ENCODE measurements around the gene ID2.

ID2 gene

GRCh38 chr2:8636721-8637636, 44.9 kb upstream of the ID2 start:
- no peak overlapping the region for H3K27ac ChIP-seq
- TF ChIP-seq, protein P1, sequence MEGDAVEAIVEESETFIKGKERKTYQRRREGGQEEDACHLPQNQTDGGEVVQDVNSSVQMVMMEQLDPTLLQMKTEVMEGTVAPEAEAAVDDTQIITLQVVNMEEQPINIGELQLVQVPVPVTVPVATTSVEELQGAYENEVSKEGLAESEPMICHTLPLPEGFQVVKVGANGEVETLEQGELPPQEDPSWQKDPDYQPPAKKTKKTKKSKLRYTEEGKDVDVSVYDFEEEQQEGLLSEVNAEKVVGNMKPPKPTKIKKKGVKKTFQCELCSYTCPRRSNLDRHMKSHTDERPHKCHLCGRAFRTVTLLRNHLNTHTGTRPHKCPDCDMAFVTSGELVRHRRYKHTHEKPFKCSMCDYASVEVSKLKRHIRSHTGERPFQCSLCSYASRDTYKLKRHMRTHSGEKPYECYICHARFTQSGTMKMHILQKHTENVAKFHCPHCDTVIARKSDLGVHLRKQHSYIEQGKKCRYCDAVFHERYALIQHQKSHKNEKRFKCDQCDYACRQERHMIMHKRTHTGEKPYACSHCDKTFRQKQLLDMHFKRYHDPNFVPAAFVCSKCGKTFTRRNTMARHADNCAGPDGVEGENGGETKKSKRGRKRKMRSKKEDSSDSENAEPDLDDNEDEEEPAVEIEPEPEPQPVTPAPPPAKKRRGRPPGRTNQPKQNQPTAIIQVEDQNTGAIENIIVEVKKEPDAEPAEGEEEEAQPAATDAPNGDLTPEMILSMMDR (conservative IDR thresholded peaks at IDR 0.05), result no peak

DNA sequence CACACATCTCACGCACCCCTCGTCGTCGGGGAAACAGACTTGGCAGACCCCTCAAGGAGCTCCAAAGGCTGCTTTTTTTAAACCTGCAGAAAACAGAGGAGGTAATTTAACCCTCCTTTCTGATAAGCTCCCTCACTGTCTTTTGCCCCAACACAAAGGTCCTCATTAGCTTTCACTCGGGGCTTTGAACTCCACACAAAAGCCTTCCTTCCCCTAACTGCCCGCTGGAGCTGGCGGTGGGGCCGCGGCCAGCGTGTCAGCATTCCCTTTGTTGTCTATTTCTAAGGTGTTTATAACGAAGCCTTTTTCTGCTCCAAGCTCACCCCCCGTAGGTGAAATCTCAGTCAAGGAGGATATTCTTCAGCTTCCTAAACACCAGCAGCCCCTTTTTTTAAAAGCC, 43.5 kb upstream of the ID2 start:
- TF ChIP-seq, protein P1 (conservative IDR thresholded peaks at IDR 0.05), result no peak
- no peak overlapping the region for H3K27ac ChIP-seq

DNA sequence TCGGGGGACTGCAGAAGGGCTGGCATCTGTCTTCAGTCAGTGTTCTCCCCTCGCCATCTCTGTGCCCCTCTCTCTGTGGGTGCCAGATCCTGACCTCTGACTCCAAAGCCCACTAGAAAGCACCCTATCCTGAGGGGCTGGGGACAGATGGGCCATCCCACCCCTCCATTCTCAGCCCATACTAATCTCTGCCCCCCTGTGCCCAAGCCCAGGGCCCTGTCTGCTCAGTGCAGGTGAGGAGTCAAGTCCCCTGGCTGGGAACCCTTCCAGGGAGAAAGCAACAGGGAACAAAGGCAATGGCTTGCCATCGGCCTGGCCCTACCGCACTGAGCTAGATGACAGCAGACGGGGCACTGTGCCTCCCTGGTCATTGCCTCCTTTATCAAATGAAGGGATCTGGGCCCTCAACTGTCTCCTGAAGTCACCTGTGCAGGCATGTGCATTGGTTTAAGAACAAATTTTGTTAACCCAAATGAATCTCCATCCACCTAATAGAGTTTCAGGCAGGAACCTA, 42.7 kb upstream of the ID2 start:
- no peak overlapping the region for H3K27ac ChIP-seq
- TF ChIP-seq, protein P1 (conservative IDR thresholded peaks at IDR 0.05), result no peak

GRCh38 chr2:8640498-8640897, 41.4 kb upstream of the ID2 start:
- no peak overlapping the region for H3K27ac ChIP-seq
- TF ChIP-seq, protein P1 (conservative IDR thresholded peaks at IDR 0.05), result no peak

- H3K27ac ChIP-seq, result no peak overlapping the region
- TF ChIP-seq, protein P1 (conservative IDR thresholded peaks at IDR 0.05), result no peak
These were observed 40.4 kb upstream of the ID2 start for GRCh38 chr2:8641301-8641965.

DNA sequence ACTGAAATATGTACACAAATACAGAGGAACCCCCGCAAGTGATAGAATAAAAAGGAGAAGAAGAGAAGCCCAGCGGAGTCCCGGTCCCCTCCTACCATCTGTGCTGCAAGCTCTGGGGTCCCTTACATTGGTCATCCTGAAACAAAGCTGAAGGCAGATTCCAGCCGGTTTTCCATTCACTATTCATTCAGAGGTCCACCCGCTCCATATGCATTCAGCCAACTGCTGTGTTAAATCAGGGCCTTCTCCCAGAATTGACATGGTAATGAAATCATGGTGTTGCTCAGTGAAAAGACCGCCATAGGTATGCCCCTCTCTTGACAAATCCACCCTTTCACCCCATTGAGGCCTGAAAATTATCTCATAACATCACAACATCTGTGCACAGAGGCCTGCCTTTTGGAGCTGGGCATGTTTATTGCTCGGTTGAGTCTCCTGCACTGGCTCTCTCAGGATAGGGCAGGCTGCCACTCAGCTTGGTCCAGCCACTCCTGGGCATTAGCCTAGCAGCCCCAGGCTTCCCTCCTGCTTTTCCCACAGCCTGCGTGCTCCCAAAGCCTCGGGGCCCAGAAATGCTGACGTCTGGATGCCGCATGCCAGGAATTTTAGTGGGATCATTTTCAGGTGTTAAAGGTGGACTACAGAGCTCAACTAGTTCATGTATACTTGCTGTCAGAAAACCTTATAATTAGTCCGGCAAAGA, 39.3 kb upstream of the ID2 start:
- H3K27ac ChIP-seq, result no peak overlapping the region

More for the DNA sequence above, 39.3 kb upstream of the ID2 start:
- TF ChIP-seq, protein P1 (conservative IDR thresholded peaks at IDR 0.05), result no peak

Data from VCaP (cell line).